Testis (tissue), 2 donors: Measurements from ENCODE around the gene LDLRAD4.

Experiments
- POLR2A ChIP-seq: fragments of 450-650 bp; IDR thresholded peaks from one replicate; pipeline ENCODE4 v1.6.1; 2017; ENCODE audit warnings: antibody characterized with exemption, mild to moderate bottlenecking, moderate library complexity
- TF ChIP-seq, protein P1 (sequence below), 3 experiments: fragments of 450-650 bp in 2 of 3; fragments of 200-600 bp in 1 of 3; sonication (generic) in 1 of 3; IDR thresholded peaks; one replicate each; pipeline ENCODE4 v1.5.1; 2016 to 2019; ENCODE audit warnings: antibody characterized with exemption in 3 of 3, mild to moderate bottlenecking in 2 of 3, moderate library complexity in 1 of 3

DNA sequence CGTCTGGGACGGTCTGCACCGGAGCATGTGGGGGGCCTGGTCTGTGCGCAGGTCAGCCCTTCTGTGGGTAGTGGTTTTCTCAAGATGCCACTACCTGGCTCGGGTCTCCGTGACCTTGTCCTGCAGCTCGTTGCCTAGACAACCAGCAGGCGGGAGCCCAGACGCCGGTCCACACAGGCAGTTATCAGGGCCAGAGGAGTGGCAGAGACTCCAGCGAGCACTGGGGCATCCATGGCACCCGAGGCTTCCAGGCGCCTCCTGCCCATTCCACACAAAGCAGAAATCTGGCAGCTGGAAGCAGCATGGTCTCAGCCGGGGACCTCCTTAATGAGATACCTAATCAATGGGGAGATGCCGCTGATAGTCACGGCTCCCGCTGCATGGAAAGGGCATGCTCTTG lies 351.7 kb downstream of the LDLRAD4 start:
- TF ChIP-seq, protein P1, sequence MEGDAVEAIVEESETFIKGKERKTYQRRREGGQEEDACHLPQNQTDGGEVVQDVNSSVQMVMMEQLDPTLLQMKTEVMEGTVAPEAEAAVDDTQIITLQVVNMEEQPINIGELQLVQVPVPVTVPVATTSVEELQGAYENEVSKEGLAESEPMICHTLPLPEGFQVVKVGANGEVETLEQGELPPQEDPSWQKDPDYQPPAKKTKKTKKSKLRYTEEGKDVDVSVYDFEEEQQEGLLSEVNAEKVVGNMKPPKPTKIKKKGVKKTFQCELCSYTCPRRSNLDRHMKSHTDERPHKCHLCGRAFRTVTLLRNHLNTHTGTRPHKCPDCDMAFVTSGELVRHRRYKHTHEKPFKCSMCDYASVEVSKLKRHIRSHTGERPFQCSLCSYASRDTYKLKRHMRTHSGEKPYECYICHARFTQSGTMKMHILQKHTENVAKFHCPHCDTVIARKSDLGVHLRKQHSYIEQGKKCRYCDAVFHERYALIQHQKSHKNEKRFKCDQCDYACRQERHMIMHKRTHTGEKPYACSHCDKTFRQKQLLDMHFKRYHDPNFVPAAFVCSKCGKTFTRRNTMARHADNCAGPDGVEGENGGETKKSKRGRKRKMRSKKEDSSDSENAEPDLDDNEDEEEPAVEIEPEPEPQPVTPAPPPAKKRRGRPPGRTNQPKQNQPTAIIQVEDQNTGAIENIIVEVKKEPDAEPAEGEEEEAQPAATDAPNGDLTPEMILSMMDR (IDR thresholded peaks at IDR 0.05): no peak
- TF ChIP-seq POLR2A: no peak
